ENCODE measurements around the gene TTC34. TPM values are rescaled to one million over a fixed set of nuclear protein-coding genes. Genes with fewer than 3 reads are reported as not detected.
"Not testable (repeated sequence)": the region's sequence is repeated elsewhere in the genome, so short reads cannot be mapped to it uniquely, and the experiment has no call there.

TTC34 gene
- total RNA-seq, 2 donors from 2014 or later = 0.27 to 0.44 TPM

GRCh38 chr1:2629627-2630497 is 171.6 kb downstream of the TTC34 start:
- Histone ChIP-seq H3K36me3 (no peaks in the 10 kb centered on the region), H3K9me3 (no peaks in the 10 kb centered on the region), H3K9ac (ENCODE audit: low read depth in 2 of 2, low read length in 2 of 2) (no peak overlapping the region), H3K4me3 (no peak overlapping the region), H3K27ac (no peak overlapping the region), H3K27me3 (peaks cover 37% of the 10 kb centered on the region), H3K4me1 (no peaks in the 10 kb centered on the region)
- TF ChIP-seq CTCF (IDR thresholded peaks at IDR 0.05) = no peak
- no peak for DNase-seq
- intact Hi-C loops (cut with DNase I) = no loop called here

GRCh38 chr1:2628933-2629626 is 172.4 kb downstream of the TTC34 start:
- Histone ChIP-seq H3K27me3 (peaks cover 37% of the 10 kb centered on the region), H3K4me1 (no peaks in the 10 kb centered on the region), H3K36me3 (no peaks in the 10 kb centered on the region), H3K27ac (no peak overlapping the region), H3K4me3 (no peak overlapping the region), H3K9me3 (no peaks in the 10 kb centered on the region), H3K9ac (ENCODE audit: low read depth in 2 of 2, low read length in 2 of 2) (no peak overlapping the region)
- TF ChIP-seq CTCF (IDR thresholded peaks at IDR 0.05) = no peak
- intact Hi-C loops (cut with DNase I) = no loop called here
- DNase-seq = no peak

GRCh38 chr1:2628191-2628932 is 173.1 kb downstream of the TTC34 start:
- intact Hi-C loops (cut with DNase I) = no loop called here
- Histone ChIP-seq H3K27me3 (peaks cover 37% of the 10 kb centered on the region), H3K9me3 (no peaks in the 10 kb centered on the region), H3K4me3 (no peak overlapping the region), H3K36me3 (no peaks in the 10 kb centered on the region), H3K27ac (no peak overlapping the region), H3K9ac (ENCODE audit: low read depth in 2 of 2, low read length in 2 of 2) (no peak overlapping the region), H3K4me1 (no peaks in the 10 kb centered on the region)
- DNase-seq = no peak
- TF ChIP-seq CTCF (IDR thresholded peaks at IDR 0.05) = no peak

- intact Hi-C loops (cut with DNase I) = no loop called here
- Histone ChIP-seq H3K27ac (no peak overlapping the region), H3K9ac (ENCODE audit: low read depth in 2 of 2, low read length in 2 of 2) (no peak overlapping the region), H3K4me3 (no peak overlapping the region), H3K27me3 (peaks cover 37% of the 10 kb centered on the region), H3K9me3 (no peaks in the 10 kb centered on the region), H3K4me1 (no peaks in the 10 kb centered on the region), H3K36me3 (no peaks in the 10 kb centered on the region)
- no peak for TF ChIP-seq CTCF (IDR thresholded peaks at IDR 0.05)
- DNase-seq = no peak
These were observed 173.7 kb downstream of the TTC34 start for GRCh38 chr1:2627746-2628145.

- H3K9ac ChIP-seq (ENCODE audit: low read depth in 2 of 2, low read length in 2 of 2); H3K36me3 ChIP-seq; DNase-seq; H3K4me3 ChIP-seq; H3K9me3 ChIP-seq; H3K4me1 ChIP-seq; intact Hi-C loops (cut with DNase I); H3K27ac ChIP-seq: not testable (repeated sequence)
- H3K27me3 ChIP-seq = peaks cover 37% of the 10 kb centered on the region
These were observed 175.7 kb downstream of the TTC34 start for GRCh38 chr1:2625748-2626147.

All from colonic mucosa (tissue), 4 donors.